NCI-H82 (cell line): ENCODE results near the gene FANCC.

Source experiments
- DNase-seq: peaks from one replicate; lab custom pipeline; 2025; lab: John Stamatoyannopoulos, UW

FANCC gene

GRCh38 chr9:95124582-95125367 is 192.7 kb downstream of the FANCC start:
- DNase-seq = peak; percentile 57

DNA sequence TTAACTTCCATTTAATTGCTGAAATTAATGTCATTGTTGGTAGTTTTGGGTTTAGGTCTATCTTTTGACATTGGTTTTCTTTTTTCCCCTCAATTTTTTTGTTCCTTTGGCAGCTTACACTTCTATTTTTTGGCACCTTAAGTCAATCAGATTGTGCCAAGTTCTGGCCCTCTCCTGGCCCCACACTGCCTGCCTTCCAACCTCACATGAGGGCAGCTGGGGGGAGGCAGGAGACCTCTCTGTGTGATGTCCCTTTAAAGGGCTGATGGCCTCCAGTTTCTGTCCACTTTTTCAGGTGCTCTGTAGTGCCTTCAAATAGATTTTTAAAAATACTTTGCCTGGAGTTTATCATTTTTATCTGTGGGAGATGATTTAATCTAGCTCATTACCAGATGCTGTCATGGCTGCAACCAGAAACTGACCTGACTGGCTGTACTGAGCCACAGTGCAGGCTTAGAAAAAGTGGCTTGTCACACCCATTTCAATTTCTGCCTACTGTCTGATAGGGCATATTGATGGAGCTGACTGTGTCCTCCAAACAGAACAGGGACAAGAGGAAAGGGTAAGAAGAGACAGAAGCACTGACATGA is 196.6 kb downstream of the FANCC start:
- DNase-seq = no peak

DNA sequence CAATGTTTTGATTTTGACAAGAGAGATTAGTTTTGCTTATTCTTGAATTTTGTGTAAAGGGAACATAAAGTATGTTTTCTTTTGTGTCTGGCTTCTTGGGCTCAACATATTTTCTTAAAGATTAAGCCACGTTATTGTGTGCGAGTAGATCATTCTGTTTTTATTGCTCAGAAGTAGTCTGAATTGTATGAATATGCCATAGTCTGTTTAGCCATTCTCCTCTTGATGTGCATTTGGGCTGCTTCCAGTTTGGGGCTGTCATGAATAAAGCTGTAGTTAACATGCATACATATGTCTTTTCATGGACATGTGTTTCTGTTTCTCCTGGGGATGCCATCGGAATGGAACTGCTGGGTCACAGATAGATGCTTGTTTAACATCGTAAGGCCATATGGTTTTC is 198.9 kb downstream of the FANCC start:
- no peak for DNase-seq

DNA sequence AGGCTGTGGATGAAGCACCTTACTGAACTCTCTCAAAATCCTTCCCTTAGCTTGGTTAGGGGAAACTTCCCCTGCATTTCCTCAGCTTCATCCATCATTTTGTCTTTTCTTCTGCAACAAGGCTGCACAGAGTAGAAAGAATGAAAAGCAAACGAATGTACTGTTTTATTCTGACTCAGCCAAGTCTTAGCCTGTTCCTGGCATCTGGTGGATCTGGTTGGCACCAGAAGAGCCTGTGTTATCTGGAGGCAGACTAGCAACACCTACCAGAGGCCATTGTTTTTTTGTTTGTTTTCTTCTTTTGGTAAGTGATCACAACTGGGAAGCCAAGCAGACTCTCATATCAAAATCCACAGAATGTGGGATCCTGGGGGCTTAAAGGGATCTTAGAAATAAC is 200.7 kb downstream of the FANCC start:
- DNase-seq = no peak

GRCh38 chr9:95116002-95116807 is 201.3 kb downstream of the FANCC start:
- no peak for DNase-seq

- no peak for DNase-seq
These were observed 202.4 kb downstream of the FANCC start for GRCh38 chr9:95115104-95115503.

DNA sequence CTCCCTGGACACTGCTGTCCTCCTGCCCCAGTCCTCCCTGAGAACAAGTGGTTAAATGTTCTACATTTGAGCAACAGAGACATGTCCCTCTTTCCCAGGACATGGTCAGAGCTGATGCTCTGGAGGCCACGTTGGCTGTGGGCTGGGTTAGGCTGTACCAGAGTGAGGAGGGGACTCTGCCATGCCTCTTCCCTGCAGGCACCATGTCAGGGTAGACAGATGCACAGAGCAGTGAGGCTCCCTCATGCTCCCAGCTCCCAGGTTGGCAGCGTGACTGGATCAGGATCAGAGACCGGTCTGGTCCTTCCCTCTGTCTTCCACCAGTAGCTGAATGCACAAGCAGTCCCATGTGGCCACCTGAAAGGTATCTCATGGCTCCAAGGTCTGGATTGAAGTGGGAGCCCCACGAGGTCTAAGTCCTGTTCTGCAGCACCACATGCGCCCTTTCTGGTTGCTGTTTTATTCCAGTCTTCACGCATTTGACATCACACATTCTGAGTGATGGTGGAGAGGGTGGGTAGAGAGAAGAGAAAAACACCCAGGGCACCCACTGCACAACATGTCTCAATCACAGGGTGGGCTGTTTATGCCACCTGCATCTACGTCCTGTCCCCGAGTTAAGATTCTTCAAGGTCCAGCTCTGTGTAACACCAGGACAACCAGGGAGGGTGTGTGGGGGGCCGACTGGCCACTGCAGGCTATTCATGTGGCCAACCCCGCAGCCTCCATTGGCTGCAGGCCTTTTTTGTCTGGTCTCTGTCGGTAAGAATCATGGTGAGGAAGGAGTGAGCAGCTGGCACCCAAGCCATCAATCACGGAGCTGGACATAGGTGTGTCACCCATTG is 204.9 kb downstream of the FANCC start:
- no peak for DNase-seq

GRCh38 chr9:95111716-95112115 is 205.8 kb downstream of the FANCC start:
- no peak for DNase-seq

- no peak for DNase-seq
These were observed 206.5 kb downstream of the FANCC start for GRCh38 chr9:95110921-95111525.

DNA sequence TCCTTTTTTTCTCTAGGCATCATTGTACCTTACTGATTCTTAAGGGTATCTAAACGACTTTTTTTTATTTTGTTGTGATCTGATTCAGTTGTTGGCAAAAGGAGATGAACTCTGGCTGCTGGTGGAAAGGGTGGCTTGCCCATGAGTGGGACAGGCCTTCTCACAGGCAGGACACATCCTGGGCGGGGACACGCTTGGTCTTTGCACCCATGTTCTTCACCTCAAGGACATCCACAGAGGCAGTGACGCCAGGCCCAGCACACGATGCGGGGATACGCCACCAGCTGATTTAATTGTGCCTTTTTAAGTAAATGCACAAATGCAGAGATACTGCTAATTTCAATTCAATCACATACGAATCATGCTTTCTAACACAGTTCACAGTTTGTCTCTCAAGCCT is 208.1 kb downstream of the FANCC start:
- DNase-seq = no peak

- DNase-seq = no peak
These were observed 208.7 kb downstream of the FANCC start for GRCh38 chr9:95108777-95109176.

DNA sequence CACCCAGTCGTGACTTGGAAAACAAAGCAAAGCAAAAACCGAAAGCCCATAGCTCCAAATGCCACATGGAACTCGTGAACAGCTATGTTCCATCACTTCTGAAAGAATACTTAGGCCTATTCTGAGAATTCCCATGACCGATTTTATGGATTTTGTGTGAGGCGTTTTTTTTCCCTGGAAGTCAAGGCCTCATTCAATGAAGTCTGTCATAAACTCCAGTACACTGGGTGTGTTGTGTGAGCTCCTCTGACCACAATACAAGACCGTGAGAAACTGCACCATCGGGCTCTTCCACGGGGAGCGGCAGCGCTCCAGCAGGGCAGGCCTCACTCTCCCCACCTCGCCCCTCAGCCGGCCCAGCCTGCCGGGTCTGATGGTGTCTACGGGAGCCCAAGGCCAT is 209.5 kb downstream of the FANCC start:
- no peak for DNase-seq

DNA sequence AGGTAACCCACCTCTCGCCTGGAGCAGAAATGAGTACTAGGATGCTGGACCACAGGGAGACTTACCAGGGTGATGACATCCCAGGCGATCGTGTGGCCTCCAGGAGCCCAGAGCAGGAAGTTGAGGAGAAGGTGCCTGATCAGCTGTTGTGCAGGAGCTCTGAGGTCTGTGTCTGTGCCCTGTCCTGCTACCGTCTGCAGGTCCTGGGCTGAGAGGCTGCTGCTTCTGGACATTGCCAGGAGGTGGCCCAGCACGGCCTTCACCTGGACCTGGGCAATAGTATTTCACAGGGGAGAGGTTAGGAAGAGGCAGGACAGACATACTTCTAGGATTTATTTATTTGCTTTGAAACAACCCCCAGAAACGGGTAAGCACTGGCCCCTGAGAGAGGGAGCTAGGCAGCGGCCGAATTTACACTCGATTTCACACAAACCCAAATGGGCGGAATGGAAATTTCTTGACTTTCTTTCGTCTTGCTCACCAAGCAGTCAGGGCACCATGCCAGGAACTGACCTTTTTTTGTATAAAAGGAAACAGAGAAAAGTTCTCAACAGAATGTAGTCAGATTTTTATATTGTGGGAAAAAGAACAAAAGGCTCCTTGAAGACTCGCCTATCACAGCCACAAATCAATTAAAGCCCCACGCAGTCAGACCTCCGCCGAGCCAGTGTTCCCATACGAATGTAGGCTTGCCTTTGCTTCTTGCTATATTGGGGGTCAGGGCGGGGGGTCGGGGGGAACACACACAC is 210.3 kb downstream of the FANCC start:
- DNase-seq = no peak

GRCh38 chr9:95105519-95106287 is 211.8 kb downstream of the FANCC start:
- DNase-seq = no peak

DNA sequence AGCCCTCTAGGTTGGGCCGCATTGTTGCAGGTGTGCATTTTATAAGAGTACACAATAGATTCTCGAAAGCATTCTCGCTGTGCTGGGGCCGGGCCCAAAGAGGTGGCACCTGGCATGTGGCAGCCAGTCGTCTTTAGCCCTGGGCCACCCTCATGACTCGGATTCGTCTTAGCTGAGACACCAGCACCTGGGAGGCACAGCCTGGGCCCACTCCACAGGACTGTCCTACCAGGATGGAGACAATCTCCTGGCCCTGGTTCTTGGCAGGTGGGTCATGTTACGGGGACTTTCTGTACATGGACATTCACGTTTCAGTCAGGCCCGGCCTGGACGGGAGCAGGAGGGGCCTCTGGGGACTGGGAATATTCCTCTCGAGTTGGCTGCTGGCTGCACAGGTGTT is 212.5 kb downstream of the FANCC start:
- no peak for DNase-seq

DNA sequence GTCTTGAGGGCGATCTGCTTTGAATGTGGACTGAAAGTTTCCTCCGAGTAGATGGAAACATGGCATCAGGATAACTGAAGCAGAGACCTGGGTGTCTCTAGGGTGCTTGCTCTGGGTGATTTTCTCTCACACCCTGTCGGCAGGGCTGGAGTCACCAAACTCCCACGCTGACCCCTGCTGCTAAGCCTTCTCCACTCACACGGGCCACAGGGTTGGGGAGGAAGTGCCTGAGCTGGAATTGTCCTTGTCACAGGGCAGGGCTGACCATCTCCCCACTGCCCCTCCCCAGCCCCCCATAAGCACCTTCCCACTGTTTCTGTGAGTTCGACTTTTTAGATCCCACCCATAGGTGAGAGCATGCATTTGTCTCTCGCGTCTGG is 212.9 kb downstream of the FANCC start:
- DNase-seq = no peak

- no peak for DNase-seq
These were observed 213.5 kb downstream of the FANCC start for GRCh38 chr9:95103871-95104580.

DNA sequence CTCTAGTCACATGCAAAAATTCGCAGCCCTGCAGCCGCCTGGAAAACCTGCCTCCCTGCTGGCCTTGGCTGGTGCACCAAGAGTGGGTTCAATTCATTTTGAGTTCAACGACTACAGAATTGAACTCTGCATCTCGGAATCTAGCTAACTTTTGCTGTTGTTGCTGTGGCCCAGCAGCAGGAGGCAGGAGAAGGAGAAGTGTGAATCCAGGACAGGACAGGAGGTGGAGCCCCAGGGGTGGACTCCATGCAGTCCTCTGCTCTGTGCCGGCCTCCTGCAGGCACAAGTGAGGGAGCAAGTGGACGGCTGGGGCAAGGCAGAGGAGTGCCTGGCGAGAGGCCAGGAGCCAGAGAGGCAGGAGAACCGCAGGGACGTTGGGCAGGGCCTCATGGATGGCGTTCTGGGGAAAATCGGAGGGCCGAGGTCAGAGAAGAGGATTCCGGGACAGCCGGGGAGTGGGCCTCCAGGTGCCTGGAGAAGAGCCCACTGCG is 214.2 kb downstream of the FANCC start:
- DNase-seq = peak; percentile 10

DNA sequence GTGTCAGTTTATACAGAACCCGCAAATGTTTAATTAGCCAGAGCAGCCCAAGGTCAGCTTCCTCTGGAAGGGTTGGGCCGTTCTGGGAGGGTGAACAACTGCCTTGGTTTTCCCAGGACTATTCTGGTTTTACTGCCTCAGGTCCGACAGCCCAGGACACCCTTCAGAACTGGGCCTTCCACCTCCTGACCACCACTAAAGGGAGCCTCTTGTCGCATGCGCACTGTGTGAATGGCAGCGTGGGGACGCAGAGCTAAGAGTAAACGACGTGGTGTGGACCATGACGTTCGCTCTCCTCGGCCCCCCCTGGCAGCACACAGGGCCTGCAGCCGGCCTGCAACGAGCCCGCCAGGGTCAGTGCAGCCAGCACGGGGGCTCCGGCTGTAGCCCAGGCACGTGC is 214.9 kb downstream of the FANCC start:
- no peak for DNase-seq
